SK-N-SH (cell line): Measurements from ENCODE around the gene CROT. TPM values are rescaled to one million over a fixed set of nuclear protein-coding genes. Genes with fewer than 3 reads are reported as not detected.

ENCODE experiments used
- CTCF ChIA-PET: fragments of 300-600, 350-600 bp; formaldehyde crosslinking; extraction: SDS; loops from one replicate; lab custom pipeline; 2021; lab: Yijun Ruan, JAX
- POLR2A ChIA-PET: fragments of 350-600 bp; sonication (Branson Sonifier 250); formaldehyde crosslinking; extraction: SDS; loops from one replicate; lab custom pipeline; 2020; ENCODE audit warnings: antibody characterized with exemption, inconsistent platforms; lab: Yijun Ruan, JAX
- DNase-seq: peaks from one replicate; pipeline ENCODE4 v3.0.0; 2012
- H2AFZ ChIP-seq: fragments of 200-600 bp; sonication (generic); 2 replicates; pipeline ENCODE4 v1.8.1; 2016; ENCODE audit warnings: antibody characterized with exemption, mild to moderate bottlenecking, low read depth
- H3F3A ChIP-seq: fragments of 200-600 bp; sonication (generic); replicated peaks from 2 replicates; pipeline ENCODE3; 2016; ENCODE audit warnings: antibody characterized with exemption, mild to moderate bottlenecking; ENCODE audit not compliant: insufficient read depth
- H3K27ac ChIP-seq, 2 experiments: fragments of 200-500 bp in 1 of 2; fragments of 200-600 bp in 1 of 2; sonication (Bioruptor generic) in 1 of 2; sonication (generic), shearing (Covaris generic) in 1 of 2; 2 replicates each; pipeline versions ENCODE4 v1.5.1 to v1.6.1; 2014 to 2016; ENCODE audit warnings: low read depth in 2 of 2, inconsistent platforms in 1 of 2, low read length in 1 of 2, mild to moderate bottlenecking in 1 of 2, mixed read lengths in 1 of 2
- H3K27me3 ChIP-seq: fragments of 200-600 bp; sonication (generic), shearing (Covaris generic); 2 replicates; pipeline ENCODE4 v1.6.1; 2016; ENCODE audit warnings: mixed run types; ENCODE audit not compliant: insufficient read depth
- H3K36me3 ChIP-seq, 2 experiments: fragments of 200-500 bp in 1 of 2; fragments of 200-600 bp in 1 of 2; sonication (Bioruptor generic) in 1 of 2; sonication (generic) in 1 of 2; replicated peaks in 1 of 2; 2 replicates each; pipeline versions ENCODE3 to v1.5.1; 2014 to 2016; ENCODE audit warnings: low read length in 1 of 2, mild to moderate bottlenecking in 1 of 2; ENCODE audit not compliant: insufficient read depth in 2 of 2, control insufficient read depth in 1 of 2
- H3K4me1 ChIP-seq, 2 experiments: fragments of 200-500 bp in 1 of 2; fragments of 200-600 bp in 1 of 2; sonication (Bioruptor generic) in 1 of 2; sonication (generic), shearing (Covaris generic) in 1 of 2; 2 replicates each; pipeline versions ENCODE4 v1.5.1 to v1.6.1; 2014 to 2016; ENCODE audit warnings: low read depth in 1 of 2, low read length in 1 of 2, mixed run types in 1 of 2; ENCODE audit not compliant: insufficient read depth in 2 of 2, control insufficient read depth in 1 of 2
- H3K4me2 ChIP-seq: fragments of 200-600 bp; sonication (generic), shearing (Covaris generic); 2 replicates; pipeline ENCODE4 v1.6.1; 2017; ENCODE audit warnings: mixed run types
- H3K4me3 ChIP-seq, 2 experiments: fragments of 200-500 bp in 1 of 2; fragments of 200-600 bp in 1 of 2; sonication (Bioruptor generic) in 1 of 2; sonication (generic), shearing (Covaris generic) in 1 of 2; 2 replicates each; pipeline versions ENCODE4 v1.5.1 to v1.8.1; 2014 to 2016; ENCODE audit warnings: low read depth in 2 of 2, inconsistent platforms in 1 of 2, low read length in 1 of 2, mild to moderate bottlenecking in 1 of 2, mixed read lengths in 1 of 2, moderate library complexity in 1 of 2
- H3K79me2 ChIP-seq: fragments of 200-600 bp; sonication (generic); 2 replicates; pipeline ENCODE4 v1.8.1; 2017; ENCODE audit warnings: mild to moderate bottlenecking; ENCODE audit not compliant: insufficient read depth
- H3K9ac ChIP-seq: fragments of 200-600 bp; sonication (generic); 2 replicates; pipeline ENCODE4 v1.6.1; 2017; ENCODE audit warnings: mixed run types
- H3K9me2 ChIP-seq: fragments of 200-600 bp; sonication (generic); 2 replicates; pipeline ENCODE4 v1.6.1; 2017; ENCODE audit warnings: mixed run types
- H3K9me3 ChIP-seq: fragments of 200-600 bp; sonication (generic); 2 replicates; pipeline ENCODE4 v1.6.1; 2017; ENCODE audit warnings: mixed run types, mild to moderate bottlenecking, moderate library complexity
- H4K20me1 ChIP-seq: fragments of 200-600 bp; sonication (generic); 2 replicates; pipeline ENCODE4 v1.6.1; 2017; ENCODE audit warnings: mild to moderate bottlenecking, mixed run types; ENCODE audit not compliant: insufficient read depth
- CHD2 ChIP-seq: fragments of 150-350 bp; IDR thresholded peaks from 2 replicates; pipeline ENCODE4 v1.6.1; 2018; ENCODE audit warnings: low read length; ENCODE audit not compliant: partially characterized antibody
- ELF1 ChIP-seq: IDR thresholded peaks from 2 replicates; pipeline ENCODE4 v1.4.0; 2012
- EP300 ChIP-seq, 2 experiments: IDR thresholded peaks; 2 replicates each; pipeline versions ENCODE4 v1.4.0 to v1.6.1; 2012; ENCODE audit warnings: borderline replicate concordance in 1 of 2, low read depth in 1 of 2, low read length in 1 of 2
- EZH2phosphoT487 ChIP-seq: fragments of 200-600 bp; sonication (generic); IDR thresholded peaks from 2 replicates; pipeline ENCODE4 v1.6.1; 2017; ENCODE audit warnings: low read depth, mixed run types, mild to moderate bottlenecking, antibody characterized with exemption, moderate library complexity, borderline replicate concordance
- FOSL2 ChIP-seq: IDR thresholded peaks from 2 replicates; pipeline ENCODE4 v1.4.0; 2012; ENCODE audit warnings: low read depth, mild to moderate bottlenecking, moderate library complexity, borderline replicate concordance
- FOXM1 ChIP-seq: IDR thresholded peaks from 2 replicates; pipeline ENCODE4 v1.4.0; 2012; ENCODE audit warnings: low read depth, mild to moderate bottlenecking
- GABPA ChIP-seq: IDR thresholded peaks from 2 replicates; pipeline ENCODE4 v1.4.0; 2012; ENCODE audit warnings: low read depth, mild to moderate bottlenecking
- PBX3 ChIP-seq: IDR thresholded peaks from 2 replicates; pipeline ENCODE4; 2012
- POLR2AphosphoS5 ChIP-seq: IDR thresholded peaks from 2 replicates; pipeline ENCODE4 v1.6.1; 2012; ENCODE audit warnings: low read depth, low read length
- RCOR1 ChIP-seq: fragments of 150-350 bp; IDR thresholded peaks from 2 replicates; pipeline ENCODE4 v1.6.1; 2017; ENCODE audit warnings: antibody characterized with exemption, low read length
- SIN3A ChIP-seq: IDR thresholded peaks from 2 replicates; pipeline ENCODE4 v1.6.1; 2012; ENCODE audit warnings: low read depth, mild to moderate bottlenecking, low read length, moderate library complexity, borderline replicate concordance
- SMC3 ChIP-seq: IDR thresholded peaks from 2 replicates; pipeline ENCODE4 v1.6.1; 2012; ENCODE audit warnings: low read depth, low read length, improper control_type of control experiment
- TEAD4 ChIP-seq: IDR thresholded peaks from 2 replicates; pipeline ENCODE4 v1.4.0; 2012; ENCODE audit warnings: mild to moderate bottlenecking, borderline replicate concordance; ENCODE audit not compliant: insufficient read depth
- USF1 ChIP-seq: IDR thresholded peaks from 2 replicates; pipeline ENCODE4 v1.4.0; 2012; ENCODE audit warnings: low read depth, borderline replicate concordance
- WGBS: methylation state at CpG from one replicate; pipeline ENCODE4 v1.1.6; 2017; ENCODE audit warnings: low lambda C conversion rate; 5-methylcytosine and 5-hydroxymethylcytosine counted together
- polyA plus RNA-seq, 3 experiments: library from polyadenylated mRNA; depleted of rRNA; stranded (reverse); fragments of >200 nt; gene quantifications; 2 replicates each; pipeline ENCODE4 v1.2.3, GENCODE V29; 2012
- TF ChIP-seq, protein P1 (sequence below): fragments of 200-600 bp; sonication (generic); IDR thresholded peaks from 2 replicates; pipeline ENCODE4 v1.6.1; 2017; ENCODE audit warnings: antibody characterized with exemption, mild to moderate bottlenecking, moderate library complexity
- TF ChIP-seq, protein P2 (sequence below): fragments of 150-350 bp; IDR thresholded peaks from 2 replicates; pipeline ENCODE4 v1.6.1; 2017; ENCODE audit warnings: antibody characterized with exemption, low read length, low read depth, borderline replicate concordance
- TF ChIP-seq, protein P3 (sequence below): fragments of 150-350 bp; IDR thresholded peaks from 2 replicates; pipeline ENCODE4 v1.6.1; 2016; ENCODE audit warnings: mild to moderate bottlenecking, low read depth, low read length
- TF ChIP-seq, protein P4 (sequence below): IDR thresholded peaks from 2 replicates; pipeline ENCODE4 v1.4.0; 2012; ENCODE audit warnings: low read depth

CROT gene
- polyA plus RNA-seq, 1 of the 3 experiments (the other 2 are of a cell fraction), result 7.9 TPM

DNA sequence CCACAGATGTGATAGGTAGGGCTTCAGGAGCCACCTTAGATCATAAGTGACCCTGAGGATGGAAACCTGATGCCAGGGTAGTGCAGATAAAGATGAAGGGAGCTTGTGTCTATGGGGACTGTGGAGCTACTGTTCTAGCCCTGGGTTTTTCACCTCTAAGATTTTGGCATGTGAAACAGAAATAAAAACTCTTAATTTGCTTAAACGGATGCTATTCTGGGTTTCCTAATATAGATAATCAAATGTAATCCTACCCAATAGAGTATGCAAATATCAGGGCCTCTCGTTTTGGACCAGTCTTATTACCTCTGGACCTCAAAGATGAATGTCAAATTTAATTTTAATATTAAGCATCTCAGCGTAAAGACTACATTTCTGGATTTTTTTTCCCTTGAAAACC lies 80.7 kb downstream of the CROT start:
- no peak overlapping the region for H3K4me3 ChIP-seq
- CTCF ChIA-PET, result no interaction called here
- no peak overlapping the region for H3K4me2 ChIP-seq
- 42% methylated on average over 3 of the region's 3 CpGs for WGBS
- DNase-seq, result no peak
- no peak overlapping the region for H3K27ac ChIP-seq
- H2AFZ ChIP-seq, result no peak overlapping the region
- H3K9ac ChIP-seq, result no peak overlapping the region
- no peaks in the 10 kb centered on the region for H3K27me3 ChIP-seq
- no peaks in the 10 kb centered on the region for H3K9me3 ChIP-seq
- TF ChIP-seq, protein P1, sequence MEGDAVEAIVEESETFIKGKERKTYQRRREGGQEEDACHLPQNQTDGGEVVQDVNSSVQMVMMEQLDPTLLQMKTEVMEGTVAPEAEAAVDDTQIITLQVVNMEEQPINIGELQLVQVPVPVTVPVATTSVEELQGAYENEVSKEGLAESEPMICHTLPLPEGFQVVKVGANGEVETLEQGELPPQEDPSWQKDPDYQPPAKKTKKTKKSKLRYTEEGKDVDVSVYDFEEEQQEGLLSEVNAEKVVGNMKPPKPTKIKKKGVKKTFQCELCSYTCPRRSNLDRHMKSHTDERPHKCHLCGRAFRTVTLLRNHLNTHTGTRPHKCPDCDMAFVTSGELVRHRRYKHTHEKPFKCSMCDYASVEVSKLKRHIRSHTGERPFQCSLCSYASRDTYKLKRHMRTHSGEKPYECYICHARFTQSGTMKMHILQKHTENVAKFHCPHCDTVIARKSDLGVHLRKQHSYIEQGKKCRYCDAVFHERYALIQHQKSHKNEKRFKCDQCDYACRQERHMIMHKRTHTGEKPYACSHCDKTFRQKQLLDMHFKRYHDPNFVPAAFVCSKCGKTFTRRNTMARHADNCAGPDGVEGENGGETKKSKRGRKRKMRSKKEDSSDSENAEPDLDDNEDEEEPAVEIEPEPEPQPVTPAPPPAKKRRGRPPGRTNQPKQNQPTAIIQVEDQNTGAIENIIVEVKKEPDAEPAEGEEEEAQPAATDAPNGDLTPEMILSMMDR, result no peak
- TF ChIP-seq SIN3A (no peak), CHD2 (no peak), PBX3 (no peak), GABPA (no peak), ELF1 (no peak), TEAD4 (no peak), RCOR1 (no peak), USF1 (no peak), FOXM1 (no peak), FOSL2 (no peak), EP300 (IDR thresholded peaks at IDR 0.05; ENCODE audit: borderline replicate concordance in 1 of 2, low read depth in 1 of 2, low read length in 1 of 2) (no peak)
- TF ChIP-seq, protein P2, sequence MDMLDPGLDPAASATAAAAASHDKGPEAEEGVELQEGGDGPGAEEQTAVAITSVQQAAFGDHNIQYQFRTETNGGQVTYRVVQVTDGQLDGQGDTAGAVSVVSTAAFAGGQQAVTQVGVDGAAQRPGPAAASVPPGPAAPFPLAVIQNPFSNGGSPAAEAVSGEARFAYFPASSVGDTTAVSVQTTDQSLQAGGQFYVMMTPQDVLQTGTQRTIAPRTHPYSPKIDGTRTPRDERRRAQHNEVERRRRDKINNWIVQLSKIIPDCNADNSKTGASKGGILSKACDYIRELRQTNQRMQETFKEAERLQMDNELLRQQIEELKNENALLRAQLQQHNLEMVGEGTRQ, result no peak
- H3K9me2 ChIP-seq, result no peaks in the 10 kb centered on the region
- no peaks in the 10 kb centered on the region for H3K4me1 ChIP-seq
- no peaks in the 10 kb centered on the region for H4K20me1 ChIP-seq
- POLR2A ChIA-PET, result no interaction called here
- H3K79me2 ChIP-seq, result no peaks in the 10 kb centered on the region
- no peaks in the 10 kb centered on the region for H3K36me3 ChIP-seq
- H3F3A ChIP-seq, result no peaks in the 10 kb centered on the region

DNA sequence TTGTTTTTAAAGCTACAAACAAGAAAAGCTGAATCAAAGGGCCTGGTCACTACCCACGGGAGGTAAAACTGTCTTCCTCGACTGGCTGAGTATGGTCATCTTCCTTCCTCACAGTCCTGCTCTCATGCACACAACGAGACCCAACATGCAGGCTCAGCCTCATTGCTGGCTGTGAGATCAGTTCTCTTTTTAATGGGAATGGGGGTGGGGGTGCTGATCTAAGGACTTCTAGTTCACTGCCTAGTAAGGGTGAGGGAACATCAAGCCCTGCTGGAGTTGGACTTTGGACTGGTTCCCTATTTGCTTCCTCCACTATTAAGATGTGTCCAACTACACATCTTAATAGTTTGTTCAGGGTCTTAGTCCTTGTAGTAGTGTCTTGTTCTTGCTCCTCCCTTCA lies 81.8 kb downstream of the CROT start:
- POLR2A ChIA-PET, result no interaction called here
- no peaks in the 10 kb centered on the region for H3K79me2 ChIP-seq
- H4K20me1 ChIP-seq, result no peaks in the 10 kb centered on the region
- no peaks in the 10 kb centered on the region for H3K9me3 ChIP-seq
- H3K9ac ChIP-seq, result no peak overlapping the region
- no peaks in the 10 kb centered on the region for H3F3A ChIP-seq
- H3K27me3 ChIP-seq, result no peaks in the 10 kb centered on the region
- H3K4me1 ChIP-seq, result no peaks in the 10 kb centered on the region
- H2AFZ ChIP-seq, result no peak overlapping the region
- CTCF ChIA-PET, result interaction anchor here (1.3 to 3.2 kb wide), 3 partner anchors 12 to 115 kb away, joined by 3 to 16 read pairs (median 5); no protein-coding TSS in a partner anchor
- 50% methylated on average over 3 of the region's 3 CpGs for WGBS
- H3K9me2 ChIP-seq, result no peaks in the 10 kb centered on the region
- no peaks in the 10 kb centered on the region for H3K36me3 ChIP-seq
- H3K4me3 ChIP-seq, result no peak overlapping the region
- no peak for DNase-seq
- no peak overlapping the region for H3K4me2 ChIP-seq
- no peak overlapping the region for H3K27ac ChIP-seq
- TF ChIP-seq EZH2phosphoT487, result no peak
- TF ChIP-seq POLR2AphosphoS5, result no peak
- TF ChIP-seq, protein P3, sequence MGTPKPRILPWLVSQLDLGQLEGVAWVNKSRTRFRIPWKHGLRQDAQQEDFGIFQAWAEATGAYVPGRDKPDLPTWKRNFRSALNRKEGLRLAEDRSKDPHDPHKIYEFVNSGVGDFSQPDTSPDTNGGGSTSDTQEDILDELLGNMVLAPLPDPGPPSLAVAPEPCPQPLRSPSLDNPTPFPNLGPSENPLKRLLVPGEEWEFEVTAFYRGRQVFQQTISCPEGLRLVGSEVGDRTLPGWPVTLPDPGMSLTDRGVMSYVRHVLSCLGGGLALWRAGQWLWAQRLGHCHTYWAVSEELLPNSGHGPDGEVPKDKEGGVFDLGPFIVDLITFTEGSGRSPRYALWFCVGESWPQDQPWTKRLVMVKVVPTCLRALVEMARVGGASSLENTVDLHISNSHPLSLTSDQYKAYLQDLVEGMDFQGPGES, result no peak
- no peak for TF ChIP-seq SMC3
- TF ChIP-seq, protein P1, result no peak
- TF ChIP-seq PBX3, result no peak
- TF ChIP-seq, protein P4, sequence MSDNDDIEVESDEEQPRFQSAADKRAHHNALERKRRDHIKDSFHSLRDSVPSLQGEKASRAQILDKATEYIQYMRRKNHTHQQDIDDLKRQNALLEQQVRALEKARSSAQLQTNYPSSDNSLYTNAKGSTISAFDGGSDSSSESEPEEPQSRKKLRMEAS, result no peak
- TF ChIP-seq TEAD4, result no peak
